GM10248 (cell line): Measurements from ENCODE around the gene OR2AT4.

Source experiments
- CTCF ChIA-PET: fragments of 300-600 bp; sonication (Branson Sonifier 250); formaldehyde crosslinking; extraction: SDS; loops from one replicate; lab custom pipeline; 2021; ENCODE audit warnings: antibody characterized with exemption; lab: Yijun Ruan, JAX
- POLR2A ChIA-PET: fragments of 350-650 bp; sonication (Branson Sonifier 250); formaldehyde crosslinking; extraction: SDS; loops from one replicate; lab custom pipeline; 2020; ENCODE audit warnings: antibody characterized with exemption; lab: Yijun Ruan, JAX
- DNase-seq: peaks from one replicate; pipeline ENCODE4 v3.0.0; 2012; ENCODE audit errors: extremely low spot score
- TF ChIP-seq, protein P1 (sequence below): IDR thresholded peaks from 2 replicates; pipeline ENCODE4 v1.5.1; 2012; ENCODE audit warnings: mild to moderate bottlenecking, low read depth; ENCODE audit errors: extremely low read depth, missing control alignments, control extremely low read depth

OR2AT4 gene

GRCh38 chr11:75142714-75143419, 46.2 kb upstream of the OR2AT4 start:
- DNase-seq, result peak; percentile 68
- TF ChIP-seq, protein P1, sequence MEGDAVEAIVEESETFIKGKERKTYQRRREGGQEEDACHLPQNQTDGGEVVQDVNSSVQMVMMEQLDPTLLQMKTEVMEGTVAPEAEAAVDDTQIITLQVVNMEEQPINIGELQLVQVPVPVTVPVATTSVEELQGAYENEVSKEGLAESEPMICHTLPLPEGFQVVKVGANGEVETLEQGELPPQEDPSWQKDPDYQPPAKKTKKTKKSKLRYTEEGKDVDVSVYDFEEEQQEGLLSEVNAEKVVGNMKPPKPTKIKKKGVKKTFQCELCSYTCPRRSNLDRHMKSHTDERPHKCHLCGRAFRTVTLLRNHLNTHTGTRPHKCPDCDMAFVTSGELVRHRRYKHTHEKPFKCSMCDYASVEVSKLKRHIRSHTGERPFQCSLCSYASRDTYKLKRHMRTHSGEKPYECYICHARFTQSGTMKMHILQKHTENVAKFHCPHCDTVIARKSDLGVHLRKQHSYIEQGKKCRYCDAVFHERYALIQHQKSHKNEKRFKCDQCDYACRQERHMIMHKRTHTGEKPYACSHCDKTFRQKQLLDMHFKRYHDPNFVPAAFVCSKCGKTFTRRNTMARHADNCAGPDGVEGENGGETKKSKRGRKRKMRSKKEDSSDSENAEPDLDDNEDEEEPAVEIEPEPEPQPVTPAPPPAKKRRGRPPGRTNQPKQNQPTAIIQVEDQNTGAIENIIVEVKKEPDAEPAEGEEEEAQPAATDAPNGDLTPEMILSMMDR, result peak; percentile 6
- POLR2A ChIA-PET, result no interaction called here
- CTCF ChIA-PET, result interaction anchor here (0.9 to 21.5 kb wide), 14 partner anchors 9 to 213 kb away, joined by 3 to 496 read pairs (median 14); partner anchors contain the start of genes SLCO2B1 and TPBGL

GRCh38 chr11:75141166-75141565, 44.5 kb upstream of the OR2AT4 start:
- ChIA-PET CTCF (interaction anchor here (0.7 to 21.5 kb wide), 55 partner anchors 13 to 692 kb away, joined by 3 to 496 read pairs (median 7); partner anchors contain the start of genes SLCO2B1 and TPBGL), POLR2A (interaction anchor here (1.3 kb wide), 1 partner anchor 64 kb away, joined by 3 read pairs; no protein-coding TSS in a partner anchor)
- DNase-seq, result no peak
- TF ChIP-seq, protein P1, result no peak

DNA sequence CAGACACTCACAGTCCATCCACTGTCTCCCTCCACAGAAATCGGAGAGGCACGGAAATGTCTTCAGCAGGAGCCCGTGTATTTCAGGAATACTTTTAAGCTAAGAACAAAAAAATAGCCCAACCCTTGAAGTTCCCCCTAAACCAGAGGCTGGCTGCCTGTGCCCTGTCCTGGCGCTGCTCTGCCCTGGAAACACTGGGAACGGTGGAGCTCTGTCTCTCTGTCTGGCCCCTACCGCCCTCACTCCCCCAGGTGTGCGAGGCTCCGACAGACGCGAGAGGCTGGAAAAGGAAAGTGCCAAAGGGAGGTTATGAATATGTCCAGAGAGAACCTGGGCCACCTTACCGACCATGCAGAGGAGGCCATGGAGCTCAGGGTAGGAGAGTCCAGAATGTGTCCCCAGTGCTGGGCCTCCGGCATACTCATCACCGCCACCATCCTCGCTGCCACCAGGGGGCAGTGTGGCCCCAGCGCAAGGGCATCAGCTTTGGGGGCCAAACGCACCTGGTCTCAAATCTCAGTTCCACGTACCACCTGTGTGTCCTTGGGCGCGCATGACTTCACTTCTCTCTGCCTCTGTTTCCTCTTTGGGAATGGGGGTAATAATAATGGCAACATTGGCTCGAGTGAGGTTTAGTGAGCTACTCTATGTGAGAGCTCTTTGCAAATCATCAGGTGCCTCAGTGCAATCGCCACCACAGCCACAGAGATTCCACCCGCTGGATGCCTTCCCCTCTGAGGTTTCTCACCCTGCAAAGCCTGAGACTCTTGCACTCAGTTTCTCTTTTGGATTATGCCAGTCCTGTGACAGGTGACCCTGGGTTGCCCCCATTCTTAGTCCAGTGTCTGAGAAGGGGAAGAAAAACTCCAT, 43.8 kb upstream of the OR2AT4 start:
- DNase-seq, result peak; percentile 84
- TF ChIP-seq, protein P1, result peak; percentile 92
- POLR2A ChIA-PET, result interaction anchor here (1.3 kb wide), 1 partner anchor 64 kb away, joined by 3 read pairs; no protein-coding TSS in a partner anchor
- CTCF ChIA-PET, result interaction anchor here (0.7 to 21.5 kb wide), 62 partner anchors 12 to 691 kb away, joined by 3 to 496 read pairs (median 6); partner anchors contain the start of genes SLCO2B1 and TPBGL

DNA sequence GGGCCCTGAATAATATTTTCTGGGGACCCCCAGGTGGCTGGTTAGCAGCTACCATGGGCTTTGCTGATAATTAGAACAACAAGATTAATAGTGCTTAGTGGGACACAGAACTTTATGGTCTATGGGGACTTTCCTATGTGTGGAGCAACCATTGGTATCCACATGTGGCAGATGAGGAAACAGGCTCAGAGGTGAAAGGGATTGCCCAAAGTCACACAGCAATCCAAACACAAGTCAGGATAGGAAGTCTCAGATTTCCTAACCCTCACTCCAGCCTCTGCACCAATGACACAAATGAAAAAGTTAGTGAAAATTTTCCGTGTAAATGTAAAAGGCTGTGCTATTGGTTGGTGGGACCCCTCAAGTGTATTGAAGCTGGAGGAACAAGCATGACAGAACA, 39.0 kb upstream of the OR2AT4 start:
- DNase-seq, result no peak
- TF ChIP-seq, protein P1, result no peak
- ChIA-PET CTCF (interaction anchor here (2.2 to 4.2 kb wide), 4 partner anchors 9 to 117 kb away, joined by 5 to 23 read pairs (median 22); no protein-coding TSS in a partner anchor), POLR2A (no interaction called here)

DNA sequence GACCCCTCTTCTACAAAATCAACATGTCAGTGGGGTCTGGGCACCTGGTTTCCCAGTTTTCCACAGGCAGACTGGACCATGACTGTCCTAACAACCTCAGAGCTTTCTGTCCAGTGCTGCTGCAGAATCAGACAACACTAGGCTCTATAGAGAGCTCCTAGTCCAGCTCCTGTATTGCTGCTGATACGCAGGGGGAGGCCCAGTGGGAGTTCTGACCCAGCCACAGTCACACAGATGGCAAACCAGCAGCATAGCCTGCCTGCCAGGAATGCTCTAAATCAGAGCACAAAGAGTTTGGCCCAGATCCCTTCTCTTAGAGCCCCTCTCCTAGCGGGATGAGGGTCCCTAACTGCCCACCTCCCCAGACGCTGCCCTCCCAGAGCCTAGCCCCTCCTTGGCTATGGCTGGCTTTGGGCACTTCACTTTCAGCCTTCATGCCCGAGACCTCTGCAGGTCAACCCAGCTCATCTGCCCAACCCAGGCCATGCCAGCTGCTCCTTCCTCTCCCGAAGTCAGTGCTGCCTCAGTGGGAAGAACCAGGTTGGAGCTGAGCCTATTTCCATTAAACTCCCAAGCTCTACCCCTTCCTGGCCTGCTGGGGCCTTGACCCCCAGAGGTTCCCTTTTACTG, 38.5 kb upstream of the OR2AT4 start:
- DNase-seq, result no peak
- ChIA-PET POLR2A (no interaction called here), CTCF (interaction anchor here (1.1 to 4.2 kb wide), 8 partner anchors 10 to 117 kb away, joined by 3 to 23 read pairs (median 6); no protein-coding TSS in a partner anchor)
- TF ChIP-seq, protein P1, result no peak

GRCh38 chr11:75133976-75134375, 37.3 kb upstream of the OR2AT4 start:
- ChIA-PET POLR2A (no interaction called here), CTCF (interaction anchor here (1.1 to 4.2 kb wide), 8 partner anchors 11 to 118 kb away, joined by 3 to 23 read pairs (median 6); no protein-coding TSS in a partner anchor)
- DNase-seq, result no peak
- TF ChIP-seq, protein P1, result no peak
